Ramos (cell line): Measurements from ENCODE around the gene SELENOV.

Experiments used
- in situ Hi-C: fragments of 300-500 bp; cut with MboI; formaldehyde crosslinking; loops from one replicate; pipeline ENCODE4 v1.14.3; 2022; ENCODE audit warnings: low sequenced_read_pairs; ENCODE audit not compliant: unreplicated experiment

The SELENOV gene

GRCh38 chr19:39517432-39517831 lies 2.5 kb downstream of the SELENOV start:
- in situ Hi-C loops, result no loop called here

GRCh38 chr19:39518458-39518857 lies 3.5 kb downstream of the SELENOV start:
- in situ Hi-C loops, result no loop called here

GRCh38 chr19:39518975-39519374 lies 4.0 kb downstream of the SELENOV start:
- in situ Hi-C loops, result no loop called here

DNA sequence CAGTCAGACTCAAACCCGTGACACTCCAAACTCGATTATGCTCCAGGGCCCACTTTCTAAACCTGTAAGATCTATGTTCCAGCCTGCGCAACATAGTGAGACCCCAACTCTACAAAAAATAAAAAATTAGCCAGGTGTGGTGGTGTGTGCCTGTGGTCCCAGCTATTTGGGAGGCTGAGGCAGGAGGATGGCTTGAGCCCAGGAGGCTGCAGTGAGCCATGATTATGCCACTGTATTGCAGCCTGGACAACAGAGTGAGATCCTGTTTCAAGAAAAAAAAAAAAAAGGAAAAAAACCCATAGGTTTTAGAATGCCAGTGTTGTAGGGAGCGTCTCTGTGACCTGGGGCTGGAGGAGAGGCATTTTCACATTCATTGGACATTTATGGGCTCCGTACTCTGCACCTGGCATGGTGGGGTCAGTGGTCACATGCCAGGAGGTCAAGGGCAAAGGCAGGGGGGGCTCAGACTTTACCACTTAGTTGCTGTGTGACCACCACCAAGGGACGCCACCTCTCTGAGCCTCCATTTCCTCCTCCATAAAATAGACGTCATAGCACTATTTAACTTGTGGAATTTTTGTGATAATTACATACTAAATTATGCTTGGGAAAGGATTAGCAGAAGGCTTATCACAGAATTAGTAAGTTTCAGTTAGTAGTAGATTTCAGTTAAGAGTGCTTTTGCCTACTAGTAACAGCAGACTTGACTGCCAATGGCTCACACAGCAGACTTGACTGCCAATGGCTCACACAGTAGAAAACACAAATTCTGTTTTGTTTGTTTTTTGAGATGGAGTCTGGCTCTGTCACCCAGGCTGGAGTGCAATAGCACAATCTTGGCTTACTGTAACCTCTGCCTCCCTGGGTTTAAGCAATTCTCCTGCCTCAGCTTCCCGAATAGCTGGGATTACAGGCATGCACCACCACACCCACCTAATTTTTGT lies 5.9 kb downstream of the SELENOV start:
- in situ Hi-C loops, result no loop called here

DNA sequence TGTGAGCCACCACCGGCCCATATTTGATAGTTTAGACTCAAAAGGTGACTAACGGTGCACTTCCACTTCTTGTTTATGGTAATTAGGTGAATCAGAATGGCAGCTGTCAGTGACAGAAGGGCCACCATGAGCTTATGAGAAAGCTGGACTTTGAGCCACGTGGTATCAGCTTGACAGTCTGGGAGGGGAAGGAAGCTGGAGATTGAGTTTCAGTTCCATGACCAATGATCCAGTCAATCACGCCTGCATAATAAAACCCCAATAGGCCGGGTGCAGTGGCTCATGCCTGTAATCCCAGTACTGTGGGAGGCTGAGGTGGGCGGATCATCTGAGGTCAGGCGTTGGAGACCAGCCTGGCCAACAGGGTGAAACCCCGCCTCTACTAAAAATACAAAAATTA lies 9.6 kb downstream of the SELENOV start:
- in situ Hi-C loops, result no loop called here

GRCh38 chr19:39525205-39525604 lies 10.3 kb downstream of the SELENOV start:
- in situ Hi-C loops, result loop anchor here (25.0 kb wide), 1 partner anchor 313 kb away; the partner anchor contains the start of gene SYCN

- in situ Hi-C loops, result loop anchor here (10.0 to 25.0 kb wide), 2 partner anchors 320 to 417 kb away; partner anchors contain the start of gene SYCN
Measured at GRCh38 chr19:39531834-39532232, 16.9 kb downstream of the SELENOV start.

DNA sequence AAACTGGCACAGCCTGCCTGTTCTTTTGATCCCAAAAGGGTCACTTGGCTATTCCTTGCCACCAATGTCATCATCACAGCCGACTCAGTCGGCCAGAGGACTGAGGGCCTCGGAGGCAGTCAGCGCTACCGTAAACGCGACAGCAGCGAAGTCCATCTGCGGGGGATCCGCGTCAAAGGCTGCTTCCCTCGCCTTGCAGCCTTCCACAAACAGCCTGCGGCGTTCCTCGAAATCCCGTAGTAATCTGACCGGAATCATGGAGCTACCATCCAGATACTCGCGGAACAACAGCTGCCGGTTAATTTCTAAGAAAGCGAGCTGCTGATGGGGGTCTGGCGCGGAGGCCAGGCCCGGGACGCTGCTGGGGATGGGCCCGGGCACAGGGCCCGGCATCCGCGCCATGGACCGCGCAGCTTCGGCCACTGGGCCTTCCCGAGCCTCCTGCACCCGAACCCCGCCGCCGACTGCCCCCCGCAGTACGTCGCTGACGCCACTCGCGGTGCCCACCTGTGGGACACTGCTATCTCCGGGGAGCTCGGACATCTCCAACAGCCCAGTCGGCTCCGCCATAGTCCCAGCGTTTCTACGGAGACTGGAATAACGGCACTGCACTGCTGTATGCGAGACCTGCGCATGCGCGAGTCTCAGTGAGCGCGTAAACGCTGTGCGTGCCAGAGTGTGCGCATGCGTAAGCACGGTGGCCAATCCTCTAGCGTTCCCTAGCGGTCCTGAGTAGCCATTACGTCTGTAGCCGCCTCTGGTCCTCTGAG lies 17.5 kb downstream of the SELENOV start, which contains the start of gene EID2B:
Gene EID2B, minus strand, starts transcription at position 620 of the 770 bp plus-strand sequence. Its CDS starts 50 bp downstream, at position 570.
- in situ Hi-C loops, result loop anchor here (10.0 to 25.0 kb wide), 2 partner anchors 320 to 418 kb away; partner anchors contain the start of gene SYCN

GRCh38 chr19:39533003-39533512 lies 18.1 kb downstream of the SELENOV start:
- in situ Hi-C loops, result loop anchor here (10.0 to 25.0 kb wide), 2 partner anchors 321 to 418 kb away; partner anchors contain the start of gene SYCN

DNA sequence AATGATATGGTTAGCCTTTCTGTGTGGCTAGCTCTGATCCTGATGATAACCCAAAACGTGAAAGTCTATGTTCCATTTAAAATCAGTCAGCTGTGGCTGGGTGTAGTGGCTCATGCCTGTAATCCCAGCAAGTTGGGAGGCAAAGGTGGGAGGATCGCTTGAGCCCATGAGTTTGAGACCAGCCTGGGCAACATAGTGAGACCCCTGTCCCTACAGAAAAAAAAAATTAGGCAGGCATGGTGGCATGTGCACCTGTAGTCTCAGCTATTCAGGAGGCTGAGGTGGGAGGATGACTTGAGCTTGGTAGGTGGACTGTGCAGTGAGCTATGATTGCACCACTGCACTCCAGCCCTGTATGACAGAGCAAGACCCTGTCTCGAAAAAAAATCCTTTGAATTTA lies 18.9 kb downstream of the SELENOV start:
- in situ Hi-C loops, result loop anchor here (10.0 to 25.0 kb wide), 2 partner anchors 321 to 419 kb away; partner anchors contain the start of gene SYCN

DNA sequence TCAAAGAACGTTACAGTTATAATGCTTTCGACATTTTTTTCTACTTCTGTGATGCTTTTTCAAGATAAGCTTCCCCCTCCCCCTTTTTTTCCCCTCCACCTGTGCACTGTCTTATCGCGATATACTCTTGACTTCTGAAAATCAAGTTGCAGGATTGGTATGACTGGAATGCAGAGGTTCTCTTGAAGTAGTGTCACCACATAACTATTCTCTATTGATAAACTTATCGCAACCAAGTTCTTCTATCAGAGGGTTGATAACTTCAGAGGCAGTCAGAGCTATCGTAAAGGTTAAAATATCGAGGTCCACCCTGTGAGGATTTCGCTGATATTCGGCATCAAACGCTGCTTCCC lies 24.2 kb downstream of the SELENOV start:
- in situ Hi-C loops, result loop anchor here (10.0 to 25.0 kb wide), 2 partner anchors 327 to 424 kb away; partner anchors contain the start of gene SYCN

- in situ Hi-C loops, result loop anchor here (10.0 to 25.0 kb wide), 3 partner anchors 125 to 425 kb away; partner anchors contain the start of gene SYCN
Measured at GRCh38 chr19:39539518-39540332, 24.8 kb downstream of the SELENOV start, which contains the start of gene EID2. TSS of gene EID2 (minus strand) at chr19:39540161. CDS start at chr19:39540079, 82 bp downstream.

DNA sequence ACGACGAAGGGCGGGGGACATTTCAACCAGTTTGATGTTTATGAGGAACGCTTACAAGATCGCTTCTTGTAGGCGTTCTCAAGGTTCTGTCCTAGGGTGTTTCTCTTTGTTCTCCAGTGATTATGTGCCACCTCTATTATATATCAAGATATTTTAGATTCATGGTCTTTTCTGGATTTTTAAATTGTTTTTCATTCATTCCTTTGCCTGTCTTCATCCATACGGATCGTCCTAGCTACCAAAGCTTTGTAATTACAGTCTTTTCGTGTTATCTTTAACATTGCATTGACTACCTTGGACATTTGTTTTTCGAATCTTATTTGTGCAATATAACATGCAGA lies 25.4 kb downstream of the SELENOV start:
- in situ Hi-C loops, result loop anchor here (10.0 to 25.0 kb wide), 2 partner anchors 124 to 328 kb away; partner anchors contain the start of gene SYCN

- in situ Hi-C loops, result loop anchor here (10.0 to 25.0 kb wide), 2 partner anchors 123 to 330 kb away; partner anchors contain the start of gene SYCN
Measured at GRCh38 chr19:39542206-39542605, 27.3 kb downstream of the SELENOV start.

DNA sequence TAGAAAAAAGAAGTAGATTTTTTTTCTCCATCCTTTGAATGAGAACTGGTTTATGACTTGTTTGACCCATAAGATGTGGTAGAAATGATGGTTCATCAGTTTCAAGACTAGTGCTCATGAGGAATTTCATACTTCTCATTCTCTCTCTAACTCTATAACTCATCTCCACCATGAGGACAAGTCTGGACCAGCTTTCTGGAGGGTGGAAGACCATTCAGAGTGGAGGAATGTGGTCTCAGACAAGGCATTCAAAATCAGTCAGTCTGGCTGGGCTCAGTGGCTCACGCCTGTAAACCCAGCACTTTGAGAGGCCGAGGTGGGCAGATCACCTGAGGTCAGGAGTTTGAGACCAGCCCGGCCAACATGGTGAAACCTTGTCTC lies 28.5 kb downstream of the SELENOV start:
- in situ Hi-C loops, result loop anchor here (10.0 to 25.0 kb wide), 2 partner anchors 121 to 331 kb away; partner anchors contain the start of gene SYCN

DNA sequence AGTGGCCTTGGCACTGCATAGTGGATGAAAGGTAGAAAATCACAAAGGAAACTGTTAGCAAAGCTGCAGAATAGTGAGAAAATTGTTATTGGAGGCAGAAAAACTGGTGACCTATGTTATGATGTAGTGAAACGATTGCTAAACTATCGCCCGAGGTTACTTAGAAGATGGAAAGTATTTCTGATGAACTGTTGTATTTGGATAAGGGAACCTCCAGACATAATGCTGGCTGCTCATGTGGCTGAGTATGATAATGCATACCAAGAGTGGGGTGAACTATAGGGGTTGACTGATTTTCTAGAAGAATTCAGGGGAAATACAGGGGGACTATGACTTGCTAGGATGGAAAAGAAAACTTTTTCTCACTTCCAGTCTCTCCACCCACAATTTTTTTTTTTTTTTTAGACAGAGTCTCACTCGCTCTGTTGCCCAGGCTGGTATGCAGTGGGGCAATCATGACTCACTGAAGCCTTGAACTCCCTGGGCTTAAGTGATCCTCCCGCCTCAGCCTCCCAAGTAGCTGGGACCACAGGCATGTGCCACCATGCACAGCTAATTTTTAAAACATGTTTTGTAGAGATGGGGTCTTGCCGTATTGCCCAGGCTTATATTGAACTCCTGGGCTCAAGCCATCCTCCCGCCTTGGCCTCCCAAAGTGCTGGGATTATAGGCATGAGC lies 29.4 kb downstream of the SELENOV start:
- in situ Hi-C loops, result loop anchor here (10.0 to 25.0 kb wide), 2 partner anchors 120 to 332 kb away; partner anchors contain the start of gene SYCN

GRCh38 chr19:39544911-39545310 lies 30.0 kb downstream of the SELENOV start:
- in situ Hi-C loops, result loop anchor here (10.0 to 25.0 kb wide), 2 partner anchors 120 to 333 kb away; partner anchors contain the start of gene SYCN

DNA sequence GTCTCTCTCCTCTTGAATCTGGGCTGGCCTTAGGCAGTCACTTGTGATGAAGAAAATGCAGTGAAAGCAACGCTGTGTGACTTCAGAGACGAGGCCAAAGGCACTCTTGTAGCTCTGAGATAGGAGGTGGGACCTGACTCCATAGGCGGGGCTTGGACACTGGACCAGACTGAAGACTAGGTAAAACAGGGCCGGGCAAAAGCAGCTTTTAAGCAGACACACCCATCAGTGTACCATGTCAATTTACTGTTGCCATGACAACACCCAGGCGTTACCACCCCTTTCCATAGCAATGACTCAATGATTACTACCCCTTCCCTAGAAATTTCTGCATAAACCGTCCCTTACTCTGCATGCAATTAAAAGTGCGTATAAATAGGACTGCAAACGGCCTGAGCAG lies 31.7 kb downstream of the SELENOV start:
- in situ Hi-C loops, result loop anchor here (10.0 to 25.0 kb wide), 2 partner anchors 118 to 334 kb away; partner anchors contain the start of gene SYCN
